Pancreas (tissue), 10 donors: ENCODE results near the gene ZSWIM4. TPM values are rescaled to one million over a fixed set of nuclear protein-coding genes. Genes with fewer than 3 reads are reported as not detected.

ENCODE experiments used
- ATAC-seq, 4 donors: fragments of 200-7000 bp; cut with Tn5 transposase; one replicate each; pipeline versions ENCODE4 v1.8.0 to v1.9.1; 2020; ENCODE audit warnings: mild to moderate bottlenecking in 4 of 4, moderate library complexity in 4 of 4
- DNase-seq, 6 donors: peaks; one replicate each; pipeline ENCODE4 v3.0.0-alpha.2; 2020
- FAIRE-seq: peaks from 2 replicates; lab custom pipeline; 2012; peaks lifted over from hg19 to GRCh38; lab: Jason Lieb, UNC
- H3K27ac ChIP-seq, 4 donors: fragments of 200-600 bp; sonication (generic); 1 replicate in 3 of 4; 2 replicates in 1 of 4; pipeline versions ENCODE4 v1.5.0 to v1.8.0; 2020
- H3K27me3 ChIP-seq, 4 donors: fragments of 200-600 bp; one replicate each; pipeline ENCODE4 v1.8.0; 2021
- H3K36me3 ChIP-seq, 3 donors: fragments of 200-600 bp; sonication (generic) in 1 of 3; one replicate each; pipeline versions ENCODE4 v1.5.0 to v1.8.0; 2020 to 2021
- H3K4me1 ChIP-seq, 3 donors: fragments of 200-600 bp; one replicate each; pipeline ENCODE4 v1.8.0; 2021
- H3K4me3 ChIP-seq, 4 donors: fragments of 200-600 bp; sonication (generic) in 2 of 4; one replicate each; pipeline versions ENCODE4 v1.5.0 to v1.8.0; 2020 to 2021
- H3K9me3 ChIP-seq, 4 donors: fragments of 200-600 bp; one replicate each; pipeline ENCODE4 v1.8.0; 2021
- whole genome bisulfite sequencing, 2 donors: extraction: QIAGEN DNeasy Blood & Tissue Kit; methylation state at CpG; one replicate each; pipeline ENCODE4 v1.1.7; 2013; 5-methylcytosine and 5-hydroxymethylcytosine counted together
- intact Hi-C, 3 donors: fragments of 100-400 bp; cut with DNase I; formaldehyde crosslinking; loops; one replicate each; pipeline versions ENCODE4 v1.11.1 to v1.14.2; 2022
- microRNA-seq, 2 donors: library from miRNA; unstranded; fragments of <30 nt; microRNA quantifications; one replicate each; pipeline versions ENCODE4 to v1.1.0, GENCODE V29; 2019 to 2020
- polyA plus RNA-seq, 2 donors: library from polyadenylated mRNA; stranded (reverse); fragments of 200-250 nt; gene quantifications; one replicate each; pipeline ENCODE4 v1.2.3, GENCODE V29; 2013
- total RNA-seq, 6 donors: library from RNA; stranded (reverse); fragmentation: NEBNext Ultra II Directional in 4 of 6; extraction: Animal tissue kit (Norgen Biotek cat#: 25700) in 4 of 6; gene quantifications; one replicate each; pipeline versions ENCODE4 v1.2.1 to v1.2.4, GENCODE V29; 2021 to 2023
- TF ChIP-seq, protein P1 (sequence below), 4 donors: fragments of 200-600 bp; sonication (generic) in 3 of 4; IDR thresholded peaks; one replicate each; pipeline versions ENCODE4 v1.5.0 to v1.8.0; 2021; ENCODE audit warnings: antibody characterized with exemption in 4 of 4
- donor health status: healthy with polysubstance abuse.
- donor health status: DM: no; HTN: no; CAD: no; lungs with moderate emphysema.
- donor health status: DM: no; HTN: no; CAD: no.
- donor health status: control.
- donor health status: control.
- donor health status: Bipolar disorder and iron deficiency.
- donor health status: DM: yes; HTN: yes; CAD: no.
- donor health status: DM: no; HTN: no; CAD: no.
- donor health status: DM: no; HTN: no; CAD: no.
- donor health status: DM: yes; HTN: yes; CAD: no.

The ZSWIM4 gene
- total and polyA plus RNA-seq, 8 donors = 1.9 to 9.3 (median 3.9) TPM

DNA sequence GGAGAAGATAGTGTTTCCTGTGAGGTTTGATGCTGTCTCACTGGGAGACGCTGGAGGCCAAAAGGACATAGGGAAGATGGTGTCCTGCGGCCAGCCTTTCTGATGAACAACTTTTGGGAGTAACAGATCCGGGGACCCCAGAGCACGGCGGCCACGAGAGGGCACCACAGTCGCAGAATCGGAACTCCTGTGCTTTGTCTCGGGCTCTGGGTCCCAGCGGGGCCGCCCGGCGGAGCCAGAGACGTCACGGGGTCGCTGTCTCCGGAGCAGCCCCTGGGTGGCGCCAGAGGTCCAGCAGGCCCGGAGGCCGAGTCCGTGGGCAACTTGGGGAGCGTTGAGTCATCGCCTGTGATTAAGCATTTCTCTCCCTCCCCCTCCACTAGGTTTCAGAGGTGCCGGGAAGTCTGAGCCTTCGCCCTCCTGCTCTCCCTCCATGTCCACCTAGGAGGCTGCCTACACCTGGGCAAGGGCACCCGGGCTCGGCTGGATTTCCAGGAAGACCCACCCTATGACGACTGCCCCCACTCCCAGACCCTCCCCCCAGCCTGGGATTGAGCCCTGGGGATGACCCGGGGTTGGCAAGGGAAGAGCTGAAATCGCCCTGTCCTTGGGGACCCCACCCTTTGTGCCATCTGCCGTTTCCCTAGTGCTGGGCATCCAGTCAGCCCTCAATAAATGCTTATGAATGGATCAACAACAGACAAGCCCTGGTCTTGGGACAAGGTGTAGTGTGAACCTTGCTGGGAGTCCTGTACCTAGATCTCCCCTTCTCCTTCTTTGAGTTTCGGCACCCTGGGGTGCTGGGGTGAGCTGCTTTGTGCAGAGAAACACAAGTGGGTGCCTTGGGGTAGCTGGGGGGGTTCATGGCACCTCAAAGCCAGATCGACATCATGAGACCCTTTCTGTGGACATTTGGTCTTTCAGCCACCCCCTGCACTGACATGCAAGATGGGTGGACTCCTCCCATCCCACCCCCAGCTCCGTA is 85.1 kb downstream of the ZSWIM4 start:
- H3K27ac ChIP-seq = peak overlapping the region; percentile 59 to 85 (median 72)
- peaks cover 9 to 33% (median 9%) of the 10 kb centered on the region in 3 donors for H3K4me1 ChIP-seq
- H3K27me3 ChIP-seq = no peaks in the 10 kb centered on the region
- intact Hi-C loops = loop anchor here in 2 of 3 donors (5.0 kb wide), 1 partner anchor 192 kb away; the partner anchor contains the start of gene MISP3 (in 2 of the 2)
- H3K4me3 ChIP-seq = peak overlapping the region in 1 of 4 donors; percentile 23
- H3K36me3 ChIP-seq = no peaks in the 10 kb centered on the region
- DNase-seq (peak; percentile 96 to 99 (median 99)), ATAC-seq (peak; percentile 87 to 95 (median 90)), FAIRE-seq (peak; percentile 59)
- no peaks in the 10 kb centered on the region for H3K9me3 ChIP-seq
- WGBS, 2 donors = 5 to 7% methylated on average over 33 to 34 of the region's 34 CpGs
- TF ChIP-seq, protein P1, sequence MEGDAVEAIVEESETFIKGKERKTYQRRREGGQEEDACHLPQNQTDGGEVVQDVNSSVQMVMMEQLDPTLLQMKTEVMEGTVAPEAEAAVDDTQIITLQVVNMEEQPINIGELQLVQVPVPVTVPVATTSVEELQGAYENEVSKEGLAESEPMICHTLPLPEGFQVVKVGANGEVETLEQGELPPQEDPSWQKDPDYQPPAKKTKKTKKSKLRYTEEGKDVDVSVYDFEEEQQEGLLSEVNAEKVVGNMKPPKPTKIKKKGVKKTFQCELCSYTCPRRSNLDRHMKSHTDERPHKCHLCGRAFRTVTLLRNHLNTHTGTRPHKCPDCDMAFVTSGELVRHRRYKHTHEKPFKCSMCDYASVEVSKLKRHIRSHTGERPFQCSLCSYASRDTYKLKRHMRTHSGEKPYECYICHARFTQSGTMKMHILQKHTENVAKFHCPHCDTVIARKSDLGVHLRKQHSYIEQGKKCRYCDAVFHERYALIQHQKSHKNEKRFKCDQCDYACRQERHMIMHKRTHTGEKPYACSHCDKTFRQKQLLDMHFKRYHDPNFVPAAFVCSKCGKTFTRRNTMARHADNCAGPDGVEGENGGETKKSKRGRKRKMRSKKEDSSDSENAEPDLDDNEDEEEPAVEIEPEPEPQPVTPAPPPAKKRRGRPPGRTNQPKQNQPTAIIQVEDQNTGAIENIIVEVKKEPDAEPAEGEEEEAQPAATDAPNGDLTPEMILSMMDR (IDR thresholded peaks at IDR 0.05) = peak; percentile 98 to 100 (median 100)

DNA sequence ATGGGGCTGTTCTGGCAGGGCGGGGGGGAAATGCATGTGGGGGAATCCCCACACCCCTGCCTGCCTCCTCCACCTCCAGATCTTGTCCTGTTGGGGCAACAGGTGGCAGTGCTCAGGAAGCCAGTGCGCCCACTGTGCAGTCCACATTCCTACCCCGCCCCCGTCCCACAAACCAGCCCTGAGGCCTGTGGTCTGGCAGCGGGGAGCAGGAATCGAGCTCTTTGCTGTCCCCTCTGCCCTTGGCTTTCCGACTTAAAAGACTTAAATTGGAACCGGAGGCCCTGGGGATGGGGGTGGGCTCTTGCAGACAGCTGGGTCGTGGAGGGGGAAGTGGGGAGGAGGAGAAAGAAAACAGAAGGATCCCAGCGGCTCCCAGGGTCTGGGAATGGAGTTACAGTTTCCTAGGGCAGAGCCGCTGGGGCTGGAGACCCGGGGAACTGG is 86.0 kb downstream of the ZSWIM4 start:
- no peaks in the 10 kb centered on the region for H3K27me3 ChIP-seq
- TF ChIP-seq, protein P1 (IDR thresholded peaks at IDR 0.05) = no peak
- WGBS, 2 donors = 76 to 78% methylated on average over 12 of the region's 12 CpGs
- peak overlapping the region in 2 of 4 donors; percentile 16 to 58 for H3K27ac ChIP-seq
- intact Hi-C loops = loop anchor here in 2 of 3 donors (5.0 kb wide), 1 partner anchor 191 kb away; the partner anchor contains the start of gene MISP3 (in 2 of the 2)
- DNase-seq (no peak), ATAC-seq (no peak), FAIRE-seq (no peak)
- H3K36me3 ChIP-seq = no peaks in the 10 kb centered on the region
- H3K4me3 ChIP-seq = no peak overlapping the region
- H3K4me1 ChIP-seq = peaks cover 15 to 33% (median 16%) of the 10 kb centered on the region in 3 donors
- no peaks in the 10 kb centered on the region for H3K9me3 ChIP-seq

Small RNAs within 50 kb of the gene (microRNA-seq; reads per million reads assigned to microRNA genes)
- gene MIR181C = 348 to 477 reads per million in 2 donors
- gene MIR181D = 145 to 247 reads per million in 2 donors

Other genes starting within 250 kb of the ZSWIM4 start
- gene MRI1, start 30.9 kb upstream of the ZSWIM4 start, total RNA-seq = 10 to 100 TPM; 14.4 to 21.4 (median 16.1) TPM
- gene MRI1, start 30.9 kb upstream of the ZSWIM4 start, polyA plus RNA-seq = 10 to 100 TPM; 21.6 to 35.1 TPM
- gene C19orf53, start 21.0 kb upstream of the ZSWIM4 start, total RNA-seq = 10 to 100 TPM; 18.9 to 37.8 (median 29.0) TPM
- 10 to 100 TPM; 91.2 to 99.0 TPM for gene C19orf53, start 21.0 kb upstream of the ZSWIM4 start, polyA plus RNA-seq
- 1 to 10 TPM in 1 of 6 donors, under 1 TPM in 3, not detected in 2; 0.39 to 1.4 (median 0.62) TPM for gene NANOS3, start 81.7 kb downstream of the ZSWIM4 start, total RNA-seq
- gene NANOS3, start 81.7 kb downstream of the ZSWIM4 start, polyA plus RNA-seq = 1 to 10 TPM in 1 of 2 donors, under 1 TPM in 1; 0.65 to 3.1 TPM
- 1 to 10 TPM; 2.6 to 4.5 (median 3.9) TPM for gene BRME1, start 110.7 kb downstream of the ZSWIM4 start, total RNA-seq
- 10 to 100 TPM in 1 of 2 donors, 1 to 10 TPM in 1; 8.1 to 15.3 TPM for gene BRME1, start 110.7 kb downstream of the ZSWIM4 start, polyA plus RNA-seq
- 10 to 100 TPM; 23.0 to 29.7 (median 26.2) TPM for gene CC2D1A, start 110.8 kb downstream of the ZSWIM4 start, total RNA-seq
- 10 to 100 TPM; 57.5 to 78.6 TPM for gene CC2D1A, start 110.8 kb downstream of the ZSWIM4 start, polyA plus RNA-seq
- 1 to 10 TPM in 1 of 6 donors, under 1 TPM in 3, not detected in 2; 0.25 to 2.0 (median 0.84) TPM for gene PODNL1, start 143.0 kb downstream of the ZSWIM4 start, total RNA-seq
- under 1 TPM; 0.40 to 0.76 TPM for gene PODNL1, start 143.0 kb downstream of the ZSWIM4 start, polyA plus RNA-seq
- gene DCAF15, start 157.1 kb downstream of the ZSWIM4 start, total RNA-seq = 10 to 100 TPM in 3 of 6 donors, 1 to 10 TPM in 3; 7.8 to 15.2 (median 10.3) TPM
- 10 to 100 TPM; 37.8 to 50.7 TPM for gene DCAF15, start 157.1 kb downstream of the ZSWIM4 start, polyA plus RNA-seq
- 10 to 100 TPM in 1 of 6 donors, 1 to 10 TPM in 5; 5.5 to 10.6 (median 6.8) TPM for gene RFX1, start 210.9 kb downstream of the ZSWIM4 start, total RNA-seq
- 10 to 100 TPM; 11.7 to 55.6 TPM for gene RFX1, start 210.9 kb downstream of the ZSWIM4 start, polyA plus RNA-seq
- not detected for gene RLN3, start 232.7 kb downstream of the ZSWIM4 start, total RNA-seq
- not detected for gene RLN3, start 232.7 kb downstream of the ZSWIM4 start, polyA plus RNA-seq
- gene IL27RA, start 236.3 kb downstream of the ZSWIM4 start, total RNA-seq = 1 to 10 TPM in 5 of 6 donors, under 1 TPM in 1; 0.88 to 8.2 (median 1.9) TPM
- gene IL27RA, start 236.3 kb downstream of the ZSWIM4 start, polyA plus RNA-seq = 1 to 10 TPM; 1.4 to 3.1 TPM